GM21526 (cell line): Measurements from ENCODE around the gene RERE.

ENCODE experiments used
- ATAC-seq: cut with Tn5 transposase; IDR thresholded peaks from one replicate; pipeline ENCODE4 v1.9.1; 2021; ENCODE audit warnings: moderate library complexity; ENCODE audit not compliant: unreplicated experiment, low FRiP score

The RERE gene

DNA sequence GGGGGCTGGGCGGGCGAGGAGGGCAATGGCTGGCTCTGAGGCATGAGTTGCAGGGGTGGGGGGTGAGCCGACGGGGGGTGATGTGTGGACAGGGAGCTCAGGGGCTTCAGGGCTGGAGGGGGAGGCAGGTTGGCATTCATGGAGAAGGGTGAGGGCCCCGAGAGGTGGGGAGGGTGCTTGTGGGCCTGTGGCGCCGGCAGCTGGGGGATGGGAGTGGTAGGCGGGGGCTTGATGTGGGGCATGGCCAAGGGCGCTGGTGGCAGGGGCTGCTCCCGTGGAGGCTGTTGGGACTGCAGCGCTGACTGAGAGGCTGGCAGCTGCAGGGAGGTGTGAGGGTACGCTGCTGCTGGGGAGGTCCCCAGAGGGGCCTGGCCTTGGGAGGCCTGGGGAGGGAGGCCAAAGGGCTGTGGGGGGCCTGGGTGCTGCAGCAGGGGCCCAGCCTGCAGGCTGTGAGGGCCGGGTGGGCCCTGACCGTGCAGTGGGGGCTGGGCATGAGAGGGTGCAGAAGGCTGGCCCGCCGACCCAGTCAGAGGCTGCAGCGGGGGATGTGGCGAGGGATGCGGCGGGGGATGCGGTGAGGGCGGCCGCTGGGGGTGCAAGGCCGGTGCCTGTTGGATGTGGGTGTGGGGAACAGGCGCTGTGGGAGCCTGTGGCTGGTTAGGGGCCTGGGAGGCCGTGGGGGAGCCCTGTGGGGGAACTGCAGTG is 456.8 kb downstream of the RERE start:
- no peak for ATAC-seq

DNA sequence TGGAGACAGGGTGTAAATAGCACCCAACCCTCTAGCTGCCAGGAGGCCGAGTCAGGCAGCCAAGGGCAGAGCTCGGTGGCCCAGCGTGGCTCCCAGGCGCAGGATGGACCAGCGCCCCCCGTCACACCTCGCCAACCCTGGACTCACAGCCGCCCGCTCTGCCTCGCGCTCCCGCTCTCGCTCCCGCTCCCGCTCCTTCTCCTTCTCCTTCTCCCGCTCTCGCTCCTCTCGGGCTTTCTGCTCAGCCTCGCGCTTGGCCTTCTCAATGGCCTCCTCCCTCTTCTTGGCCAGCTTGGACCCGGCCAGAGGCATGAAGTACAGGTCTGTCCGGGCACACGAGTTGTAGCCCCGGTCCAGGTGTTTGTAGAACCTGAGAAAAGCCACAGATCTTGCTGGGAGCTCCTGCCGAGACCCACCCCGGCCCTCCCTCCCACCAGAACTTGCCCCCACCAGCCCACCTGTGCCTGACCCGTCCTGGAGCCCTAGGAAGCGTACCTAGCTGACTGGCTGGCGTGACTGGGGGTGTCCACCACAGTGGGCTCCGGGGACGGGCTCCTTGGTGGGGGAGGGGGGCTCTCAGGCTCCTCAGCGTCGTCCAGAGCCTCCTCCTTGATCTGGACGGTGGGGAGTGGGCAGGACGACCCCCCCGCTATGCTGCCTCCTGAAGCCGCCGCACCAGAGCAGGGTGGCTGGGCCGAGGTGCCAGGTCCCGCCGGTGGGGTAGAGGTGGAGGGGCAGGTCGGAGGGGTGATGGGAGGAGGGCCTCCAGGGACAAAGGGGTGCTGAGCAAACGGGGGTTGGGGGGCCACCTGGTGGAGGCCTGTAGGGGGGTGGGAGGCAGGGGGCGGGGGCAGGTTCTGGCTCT is 457.6 kb downstream of the RERE start:
- no peak for ATAC-seq

GRCh38 chr1:8358897-8359616 is 458.4 kb downstream of the RERE start:
- ATAC-seq = no peak

- no peak for ATAC-seq
These were observed 459.1 kb downstream of the RERE start for GRCh38 chr1:8358241-8358896.

DNA sequence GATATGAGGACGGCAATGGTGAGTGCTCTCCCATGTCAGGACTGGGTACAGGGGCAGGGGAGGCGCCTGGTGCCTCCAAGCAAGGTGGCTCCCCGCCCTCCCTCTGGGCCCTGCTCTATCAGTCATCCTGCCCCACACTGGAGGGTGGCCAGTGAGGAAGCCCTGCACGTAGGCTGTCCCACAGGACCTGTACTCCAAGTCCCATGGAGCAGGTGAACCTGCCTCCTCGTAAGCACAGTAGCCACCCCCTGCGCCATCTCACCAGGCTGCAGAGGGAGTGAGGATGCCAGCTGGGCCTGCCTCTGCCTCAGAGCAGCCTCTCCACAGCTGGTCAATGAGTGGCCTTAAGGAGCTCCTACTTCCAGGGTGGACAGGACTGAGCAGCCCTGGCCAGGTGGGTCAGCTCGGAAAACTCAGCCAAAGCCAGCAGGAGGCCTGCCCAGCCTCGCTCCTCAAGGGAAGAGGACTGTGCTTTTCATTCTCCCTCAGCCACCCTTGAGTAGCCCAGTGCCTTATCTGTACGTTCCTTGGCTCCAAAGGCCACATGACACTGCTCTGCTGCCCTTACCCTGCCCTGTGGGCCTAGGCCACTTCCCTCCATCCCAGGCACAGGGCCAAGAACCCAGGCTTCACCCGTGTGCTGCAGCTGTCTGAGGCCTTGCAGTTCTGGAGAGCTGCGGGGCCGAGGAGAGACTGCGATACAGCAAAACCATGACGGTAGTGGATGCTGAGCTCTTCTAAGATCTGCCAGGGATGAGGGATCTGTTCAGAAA is 459.9 kb downstream of the RERE start:
- ATAC-seq = no peak

DNA sequence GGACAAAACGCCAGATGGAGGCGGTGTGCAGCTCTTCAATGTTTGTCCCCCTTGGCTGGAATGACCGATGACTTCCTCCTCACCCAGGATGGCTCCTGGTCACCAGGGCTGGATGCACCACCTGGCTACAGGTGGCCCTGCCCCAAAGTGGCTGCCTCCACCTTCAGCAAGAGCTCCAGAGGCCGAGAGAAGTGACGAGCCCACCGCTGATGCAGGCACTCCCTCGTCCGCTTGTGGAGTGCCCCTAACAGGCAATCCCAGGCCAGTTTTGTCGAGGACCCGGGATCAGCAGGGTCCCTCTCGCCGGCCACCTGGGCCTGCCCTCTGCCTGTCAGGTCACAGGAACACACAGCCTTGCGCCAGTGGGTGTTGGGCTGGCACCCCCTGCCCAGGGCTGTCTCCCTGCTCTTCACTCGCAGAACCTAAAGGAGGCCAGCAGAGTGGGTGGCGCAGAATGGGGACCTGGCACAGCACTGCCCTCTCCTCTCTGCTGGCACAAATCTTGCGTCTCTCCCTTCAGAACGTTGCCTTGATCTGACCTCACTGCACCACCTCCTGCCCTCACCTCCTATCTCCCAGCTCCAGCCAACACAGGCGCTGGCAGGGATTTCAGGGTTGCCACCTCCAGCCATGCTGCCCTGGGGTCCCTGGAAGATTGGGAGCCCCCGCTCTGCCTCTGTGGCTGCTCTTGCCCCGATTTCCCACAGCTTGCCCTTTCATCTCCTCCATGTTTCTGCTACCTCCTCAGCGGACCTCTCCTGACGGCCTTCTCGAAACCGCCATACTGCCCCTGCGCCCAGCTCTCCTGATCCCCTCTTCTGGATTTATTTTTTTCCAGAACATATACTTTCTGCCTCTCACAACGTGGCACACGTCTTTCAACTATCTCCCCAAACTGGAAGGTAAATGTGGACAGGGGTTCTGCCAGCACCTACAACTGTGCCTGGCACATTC is 460.9 kb downstream of the RERE start:
- ATAC-seq = no peak

DNA sequence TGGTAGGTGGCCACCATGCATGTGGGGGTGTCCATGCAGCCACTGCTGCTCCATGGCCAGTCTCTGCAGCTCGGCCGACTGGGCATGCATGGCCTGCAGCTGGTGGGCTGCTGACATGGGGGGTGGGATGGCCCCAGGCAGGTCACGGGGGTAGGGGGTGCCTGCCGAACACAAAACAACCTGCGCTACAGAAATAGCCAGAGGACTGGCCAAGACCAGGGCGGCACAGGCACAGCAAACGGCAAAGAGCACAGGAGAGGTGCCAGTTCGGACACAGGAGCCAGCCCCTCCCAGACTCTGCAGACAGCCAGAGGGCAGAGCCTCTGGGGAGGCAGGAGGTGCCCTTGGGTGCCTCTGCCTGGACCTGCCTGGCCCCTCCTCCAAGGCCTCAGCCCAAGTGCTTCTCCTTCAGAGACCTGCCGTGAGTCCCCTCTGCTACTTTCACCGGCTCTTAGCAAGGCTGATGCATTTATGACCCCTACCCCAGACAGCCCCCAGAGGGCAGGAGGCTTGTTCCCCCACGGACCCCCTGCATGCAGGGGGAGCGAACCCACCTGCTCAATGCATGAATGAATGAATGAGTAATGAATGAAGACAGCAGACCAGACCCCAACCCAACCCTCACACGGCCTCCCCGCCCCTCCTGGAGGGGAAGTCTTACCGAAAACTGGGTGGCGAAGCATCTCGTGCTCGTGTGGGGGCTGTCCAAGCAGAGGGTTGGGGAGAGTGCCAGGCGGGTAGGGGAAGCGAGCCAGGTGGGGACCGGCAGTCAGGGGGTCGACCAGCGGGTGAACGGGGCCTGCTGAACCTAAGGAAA is 461.8 kb downstream of the RERE start:
- no peak for ATAC-seq

- ATAC-seq = no peak
These were observed 463.4 kb downstream of the RERE start for GRCh38 chr1:8354038-8354437.

DNA sequence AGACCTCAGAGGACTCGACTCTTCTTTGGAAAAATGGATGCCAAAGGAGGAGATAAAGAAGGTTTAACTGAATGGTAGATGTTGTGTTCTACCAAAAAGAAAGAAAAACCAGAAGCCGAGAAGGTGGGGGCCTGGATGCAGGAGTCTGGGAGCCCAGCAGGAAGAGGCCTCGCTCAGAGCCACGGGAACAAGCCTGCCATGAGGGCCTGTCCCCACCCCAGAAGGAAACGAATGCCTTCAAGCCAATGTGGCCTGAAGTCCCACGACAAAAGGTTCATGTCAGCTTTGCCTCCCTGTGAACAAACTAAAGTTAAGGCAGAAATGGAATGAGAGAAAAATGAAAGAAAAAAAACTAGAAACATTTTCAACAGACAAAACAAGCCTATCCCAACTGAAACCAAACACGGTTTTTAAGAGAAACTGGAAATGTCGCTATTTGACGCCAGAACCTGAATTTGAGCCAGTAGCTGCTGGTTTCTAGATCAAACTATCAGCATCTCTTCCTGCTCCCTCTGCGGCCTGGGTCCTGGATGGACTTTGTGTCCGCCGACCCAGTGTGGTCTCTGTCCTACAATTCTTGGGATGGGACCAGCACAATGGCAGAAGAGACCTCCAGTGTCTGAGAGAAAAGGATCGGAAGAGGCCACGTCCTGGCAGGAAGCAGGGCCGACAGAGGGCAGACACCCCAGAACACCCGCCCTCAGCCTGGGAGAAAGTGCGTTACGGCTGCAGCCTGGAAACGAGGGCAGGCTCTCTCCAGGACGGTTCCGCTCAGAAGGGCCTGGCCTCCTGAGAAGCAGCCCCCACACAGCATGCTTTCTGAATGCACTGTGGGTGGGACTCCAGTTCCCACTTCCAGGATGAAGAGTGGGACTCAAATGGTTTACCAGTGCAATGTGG is 464.3 kb downstream of the RERE start:
- ATAC-seq = no peak

GRCh38 chr1:8352471-8352845 is 465.0 kb downstream of the RERE start:
- no peak for ATAC-seq

- ATAC-seq = no peak
These were observed 465.6 kb downstream of the RERE start for GRCh38 chr1:8351693-8352470.

DNA sequence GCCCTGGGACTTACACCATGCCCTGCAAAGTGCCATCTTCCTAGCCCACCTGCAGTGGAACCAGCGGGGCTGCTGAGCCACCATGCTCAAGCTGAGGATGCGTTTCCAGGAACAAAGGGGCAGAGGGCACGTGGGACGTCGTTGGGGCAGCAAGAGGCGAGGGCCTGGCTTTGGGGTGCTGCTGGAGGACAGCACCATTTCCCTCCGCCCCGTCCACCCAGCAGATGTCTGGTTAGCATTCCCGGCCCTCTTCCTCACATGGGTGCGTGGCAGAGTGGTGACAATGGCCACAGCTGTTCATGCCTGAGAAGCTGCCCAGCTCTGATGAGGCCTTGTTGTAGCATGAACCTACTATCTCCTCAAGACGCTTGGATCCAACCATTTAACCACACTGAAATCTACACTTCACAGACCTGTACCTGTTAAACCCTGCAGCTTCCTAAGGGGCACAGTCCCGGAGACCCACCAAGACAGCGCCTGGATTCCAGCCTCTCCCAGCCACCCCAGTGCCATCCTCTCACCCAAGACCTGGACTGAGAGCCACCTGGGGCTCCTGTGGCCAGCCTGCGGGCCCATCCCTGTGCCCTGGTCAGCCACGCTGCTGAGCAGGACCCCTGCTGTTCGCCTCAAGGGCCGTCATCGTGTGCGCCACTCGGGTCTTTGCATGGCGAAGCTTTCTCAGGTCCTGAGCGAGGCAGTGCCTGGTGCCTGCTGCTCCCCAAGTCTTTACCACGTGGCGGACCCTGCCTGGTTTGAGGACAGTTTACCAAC is 466.3 kb downstream of the RERE start:
- no peak for ATAC-seq

DNA sequence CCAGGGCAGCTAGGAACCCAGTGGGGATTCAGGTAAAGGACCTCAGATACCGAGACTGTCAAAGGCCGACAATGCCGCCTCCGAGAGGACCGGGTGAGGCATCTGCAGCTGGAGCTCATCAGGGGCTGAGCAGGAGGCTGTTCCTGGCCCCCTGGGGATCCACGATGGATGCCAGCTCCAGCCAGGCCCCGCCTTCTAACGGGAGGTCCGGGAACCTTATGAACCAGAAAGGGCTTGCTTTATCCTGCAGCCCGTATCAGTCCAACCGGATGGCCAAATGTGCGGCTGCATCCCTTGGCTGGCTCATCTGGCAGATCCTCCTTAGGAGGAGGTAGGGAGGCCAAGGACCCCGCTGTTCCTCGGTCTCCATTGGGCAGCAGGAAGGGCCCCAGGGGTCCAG is 467.5 kb downstream of the RERE start:
- no peak for ATAC-seq

DNA sequence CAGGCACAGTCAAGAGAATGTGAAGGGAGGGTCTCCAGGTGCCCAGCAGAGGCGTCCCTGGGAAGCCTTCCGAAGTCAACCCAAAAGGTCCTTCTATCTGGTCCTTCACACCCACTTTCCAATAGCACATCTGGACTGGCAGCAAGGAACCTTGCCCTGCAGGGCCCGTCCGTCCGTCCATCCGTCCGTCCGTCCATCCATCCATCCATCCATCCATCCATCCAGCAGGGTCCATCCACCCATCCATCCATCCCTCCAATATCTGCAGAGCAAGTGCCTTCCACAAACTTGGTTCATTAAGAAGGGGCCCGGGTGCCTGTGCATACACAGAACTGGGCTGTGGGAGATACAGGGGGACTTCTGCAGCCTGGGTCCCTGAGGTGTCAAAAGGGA is 468.0 kb downstream of the RERE start:
- ATAC-seq = no peak

DNA sequence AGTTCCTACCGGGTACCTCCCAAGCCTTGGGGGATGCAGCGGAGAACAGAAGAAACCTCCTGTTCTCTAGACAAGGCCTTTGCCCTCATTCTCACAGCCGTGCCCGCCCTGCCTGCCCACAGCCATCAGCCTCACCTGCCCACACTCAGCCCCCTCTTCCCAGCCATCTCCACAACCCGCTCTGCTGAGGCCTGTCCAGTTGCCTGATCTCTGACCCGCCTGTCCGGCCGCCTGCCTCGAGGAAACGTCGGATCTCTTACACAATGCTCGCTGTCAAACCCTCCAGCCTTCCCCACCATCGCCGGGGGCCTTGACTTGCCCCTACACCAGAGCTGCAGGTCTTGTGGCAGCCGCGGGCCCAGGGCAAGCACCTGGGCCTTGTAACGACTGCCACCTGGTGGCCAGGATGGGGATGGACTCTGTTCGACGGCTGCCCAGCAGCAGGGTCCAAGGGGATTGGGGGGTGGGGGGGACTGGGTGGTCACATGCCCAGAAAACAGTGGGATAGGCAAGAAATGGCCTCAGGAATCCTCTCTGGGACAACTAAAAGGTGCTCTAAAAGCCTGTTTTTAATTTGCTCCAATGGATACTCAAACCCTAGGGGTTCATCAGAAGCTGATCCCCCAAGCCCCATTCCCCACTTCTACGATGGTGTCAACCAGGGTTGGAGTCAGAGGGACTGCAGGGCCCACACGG is 468.5 kb downstream of the RERE start:
- no peak for ATAC-seq
